Stimulated activated CD8-positive, alpha-beta memory T cell treated with anti-CD3 and anti-CD28 coated beads, Interleukin-7, amount 100 ng/mL, for 1 hour (primary cell): ENCODE measurements around the gene C1orf105.
"Not testable (repeated sequence)": the region's sequence is repeated elsewhere in the genome, so short reads cannot be mapped to it uniquely, and the experiment has no call there.

Source experiments
- DNase-seq, 2 donors: peaks; one replicate each; pipeline ENCODE4 v3.0.0-alpha.2; 2020; ENCODE audit warnings: low read depth in 2 of 2

C1orf105 gene

GRCh38 chr1:172487550-172487949 lies 67.1 kb downstream of the C1orf105 start:
- no peak for DNase-seq

- no peak for DNase-seq
Observed at GRCh38 chr1:172488393-172488792, 67.9 kb downstream of the C1orf105 start.

- DNase-seq: no peak
Observed at GRCh38 chr1:172489847-172490246, 69.4 kb downstream of the C1orf105 start.

- no peak for DNase-seq
Observed at GRCh38 chr1:172492421-172492820, 71.9 kb downstream of the C1orf105 start.

- DNase-seq: no peak
Observed at GRCh38 chr1:172494166-172494565, 73.7 kb downstream of the C1orf105 start.

- DNase-seq: not testable (repeated sequence)
Observed at GRCh38 chr1:172496127-172496526, 75.6 kb downstream of the C1orf105 start.

GRCh38 chr1:172496678-172497077 lies 76.2 kb downstream of the C1orf105 start:
- DNase-seq: no peak

- no peak for DNase-seq
Observed at GRCh38 chr1:172497230-172497629, 76.7 kb downstream of the C1orf105 start.

- DNase-seq: no peak
Observed at GRCh38 chr1:172498857-172499256, 78.4 kb downstream of the C1orf105 start.

GRCh38 chr1:172499636-172500141 lies 79.2 kb downstream of the C1orf105 start:
- no peak for DNase-seq

- DNase-seq: no peak
Observed at GRCh38 chr1:172500207-172500606, 79.7 kb downstream of the C1orf105 start.

GRCh38 chr1:172507741-172508140 lies 87.3 kb downstream of the C1orf105 start:
- no peak for DNase-seq

GRCh38 chr1:172510479-172510878 lies 90.0 kb downstream of the C1orf105 start:
- DNase-seq: no peak

GRCh38 chr1:172512591-172512990 lies 92.1 kb downstream of the C1orf105 start:
- no peak for DNase-seq

GRCh38 chr1:172513479-172513878 lies 93.0 kb downstream of the C1orf105 start:
- no peak for DNase-seq

- no peak for DNase-seq
Observed at GRCh38 chr1:172514108-172514507, 93.6 kb downstream of the C1orf105 start.

GRCh38 chr1:172515436-172515835 lies 95.0 kb downstream of the C1orf105 start:
- DNase-seq: no peak

- no peak for DNase-seq
Observed at GRCh38 chr1:172515927-172516326, 95.4 kb downstream of the C1orf105 start.

- DNase-seq: no peak
Observed at GRCh38 chr1:172517081-172517480, 96.6 kb downstream of the C1orf105 start.

GRCh38 chr1:172517545-172517944 lies 97.1 kb downstream of the C1orf105 start:
- DNase-seq: no peak
